Hepatocyte (in vitro differentiated cells): ENCODE data around the gene RIC1. TPM values are rescaled to one million over a fixed set of nuclear protein-coding genes. Genes with fewer than 3 reads are reported as not detected.

Experiments
- DNase-seq: peaks from one replicate; pipeline ENCODE4 v3.0.0-alpha.2; 2016; ENCODE audit warnings: low spot score
- H2AFZ ChIP-seq: fragments of 200-600 bp; sonication (generic); 2 replicates; pipeline ENCODE4 v1.6.0; 2016; ENCODE audit warnings: antibody characterized with exemption, mild to moderate bottlenecking
- H3K27ac ChIP-seq: fragments of 200-600 bp; sonication (generic); 2 replicates; pipeline ENCODE4 v1.5.1; 2016; ENCODE audit warnings: mild to moderate bottlenecking
- H3K27me3 ChIP-seq: fragments of 200-600 bp; sonication (generic); 2 replicates; pipeline ENCODE4 v1.6.1; 2016
- H3K36me3 ChIP-seq: fragments of 200-600 bp; sonication (generic); replicated peaks from 2 replicates; pipeline ENCODE4 v1.5.1; 2016; ENCODE audit warnings: low read depth; ENCODE audit not compliant: insufficient read depth
- H3K4me1 ChIP-seq: fragments of 200-600 bp; sonication (generic); 2 replicates; pipeline ENCODE4 v1.5.1; 2016; ENCODE audit warnings: mild to moderate bottlenecking, moderate library complexity; ENCODE audit not compliant: insufficient read depth
- H3K4me2 ChIP-seq: fragments of 200-600 bp; sonication (generic); 2 replicates; pipeline ENCODE4 v1.6.0; 2016
- H3K4me3 ChIP-seq: fragments of 200-600 bp; sonication (generic); 2 replicates; pipeline ENCODE4 v1.5.1; 2016; ENCODE audit warnings: mild to moderate bottlenecking
- H3K79me2 ChIP-seq: fragments of 200-600 bp; sonication (generic); 2 replicates; pipeline ENCODE4 v1.6.0; 2017; ENCODE audit warnings: mild to moderate bottlenecking
- H3K9me2 ChIP-seq: fragments of 200-600 bp; sonication (generic); replicated peaks from 2 replicates; pipeline ENCODE4 v1.6.0; 2017; ENCODE audit warnings: mild to moderate bottlenecking; ENCODE audit not compliant: insufficient read depth
- H3K9me3 ChIP-seq: fragments of 200-600 bp; sonication (generic); 2 replicates; pipeline ENCODE4 v1.5.1; 2016; ENCODE audit warnings: low read depth, mild to moderate bottlenecking
- H4K20me1 ChIP-seq: fragments of 200-600 bp; sonication (generic); 2 replicates; pipeline ENCODE4 v1.6.0; 2016; ENCODE audit warnings: mild to moderate bottlenecking; ENCODE audit not compliant: insufficient read depth, poor library complexity, severe bottlenecking
- CTCF ChIP-seq: fragments of 200-600 bp; sonication (generic); IDR thresholded peaks from 2 replicates; pipeline ENCODE4 v1.5.1; 2016; ENCODE audit warnings: antibody characterized with exemption, mild to moderate bottlenecking; ENCODE audit not compliant: poor library complexity
- EZH2 ChIP-seq: fragments of 200-600 bp; sonication (generic); IDR thresholded peaks from 2 replicates; pipeline ENCODE4 v1.6.1; 2016; ENCODE audit warnings: antibody characterized with exemption, mild to moderate bottlenecking, borderline replicate concordance
- EZH2phosphoT487 ChIP-seq: fragments of 200-600 bp; sonication (generic); IDR thresholded peaks from one replicate; pipeline ENCODE4 v1.6.1; 2018; ENCODE audit warnings: antibody characterized with exemption, mild to moderate bottlenecking, low read depth, moderate library complexity; ENCODE audit not compliant: unreplicated experiment, severe bottlenecking
- WGBS: methylation state at CpG from one replicate; pipeline ENCODE4 v1.1.6; 2016; ENCODE audit warnings: low lambda C conversion rate; ENCODE audit errors: missing lambda C conversion rate; 5-methylcytosine and 5-hydroxymethylcytosine counted together
- polyA plus RNA-seq: library from polyadenylated mRNA; unstranded; fragments of >200 nt; fragmentation: Nextera tagmentation; extraction: Ambion mirVana; gene quantifications from 2 replicates; pipeline ENCODE4 v1.2.1, GENCODE V29; 2016
- total RNA-seq: library from RNA; depleted of rRNA; stranded (reverse); fragments of >200 nt; gene quantifications from 2 replicates; pipeline ENCODE4 v1.2.3, GENCODE V29; 2014

RIC1 gene
- total and polyA plus RNA-seq, 2 experiments from 2014 or later = 11.2 to 34.9 TPM

- no peaks in the 10 kb centered on the region for H3K9me3 ChIP-seq
- no peak overlapping the region for H3K27ac ChIP-seq
- TF ChIP-seq EZH2 = no peak
- TF ChIP-seq EZH2phosphoT487 = no peak
- TF ChIP-seq CTCF = no peak
- no peak overlapping the region for H2AFZ ChIP-seq
- no peaks in the 10 kb centered on the region for H3K4me1 ChIP-seq
- H4K20me1 ChIP-seq = no peaks in the 10 kb centered on the region
- no peak overlapping the region for H3K4me3 ChIP-seq
- no peaks in the 10 kb centered on the region for H3K9me2 ChIP-seq
- DNase-seq = no peak
- WGBS = 91% methylated on average over 6 of the region's 6 CpGs
- no peaks in the 10 kb centered on the region for H3K27me3 ChIP-seq
- H3K36me3 ChIP-seq = no peaks in the 10 kb centered on the region
- H3K79me2 ChIP-seq = no peaks in the 10 kb centered on the region
- no peak overlapping the region for H3K4me2 ChIP-seq
These were observed 17.4 kb upstream of the RIC1 start for GRCh38 chr9:5611321-5612184.

- Histone ChIP-seq H3K4me3 (no peak overlapping the region), H3K36me3 (no peaks in the 10 kb centered on the region), H3K9me2 (no peaks in the 10 kb centered on the region), H3K79me2 (no peaks in the 10 kb centered on the region), H2AFZ (no peak overlapping the region), H3K27me3 (no peaks in the 10 kb centered on the region), H3K9me3 (no peaks in the 10 kb centered on the region), H4K20me1 (no peaks in the 10 kb centered on the region), H3K4me1 (no peaks in the 10 kb centered on the region), H3K27ac (no peak overlapping the region), H3K4me2 (no peak overlapping the region)
- TF ChIP-seq CTCF (no peak), EZH2phosphoT487 (no peak), EZH2 (no peak)
- DNase-seq = no peak
These were observed 16.7 kb upstream of the RIC1 start for GRCh38 chr9:5612185-5612530.

GRCh38 chr9:5614192-5614591, 14.7 kb upstream of the RIC1 start:
- Histone ChIP-seq H3K9me3 (no peaks in the 10 kb centered on the region), H3K4me3 (no peak overlapping the region), H3K4me2 (no peak overlapping the region), H3K27ac (no peak overlapping the region), H3K79me2 (no peaks in the 10 kb centered on the region), H2AFZ (no peak overlapping the region), H3K4me1 (no peaks in the 10 kb centered on the region), H3K27me3 (no peaks in the 10 kb centered on the region), H3K36me3 (no peaks in the 10 kb centered on the region), H3K9me2 (no peaks in the 10 kb centered on the region), H4K20me1 (no peaks in the 10 kb centered on the region)
- TF ChIP-seq EZH2 = no peak
- TF ChIP-seq CTCF = no peak
- TF ChIP-seq EZH2phosphoT487 = no peak
- WGBS = 96% methylated on average over 4 of the region's 4 CpGs
- no peak for DNase-seq
